Suppressor macrophage (primary cell): ENCODE measurements around the gene CEP57L1.
"Not testable (repeated sequence)": the region's sequence is repeated elsewhere in the genome, so short reads cannot be mapped to it uniquely, and the experiment has no call there.

Source experiments
- DNase-seq, 4 experiments: peaks; one replicate each; pipeline ENCODE4 v3.0.0-alpha.2; 2020 to 2022

CEP57L1 gene

GRCh38 chr6:109074133-109074415 lies 21.2 kb upstream of the CEP57L1 start:
- no peak for DNase-seq

- no peak for DNase-seq
Observed at GRCh38 chr6:109075934-109076333, 19.4 kb upstream of the CEP57L1 start.

GRCh38 chr6:109076377-109076776 lies 18.9 kb upstream of the CEP57L1 start:
- DNase-seq: no peak

- DNase-seq: no peak
Observed at GRCh38 chr6:109079981-109080380, 15.3 kb upstream of the CEP57L1 start.

GRCh38 chr6:109081026-109081425 lies 14.3 kb upstream of the CEP57L1 start:
- DNase-seq: no peak

GRCh38 chr6:109081516-109082187 lies 13.7 kb upstream of the CEP57L1 start:
- DNase-seq: no peak

- peak; percentile 13 to 60 (median 40) for DNase-seq
Observed at GRCh38 chr6:109082188-109082577, 13.1 kb upstream of the CEP57L1 start.

GRCh38 chr6:109083657-109084056 lies 11.7 kb upstream of the CEP57L1 start:
- no peak for DNase-seq

GRCh38 chr6:109084146-109084545 lies 11.2 kb upstream of the CEP57L1 start:
- DNase-seq: not testable (repeated sequence)

DNA sequence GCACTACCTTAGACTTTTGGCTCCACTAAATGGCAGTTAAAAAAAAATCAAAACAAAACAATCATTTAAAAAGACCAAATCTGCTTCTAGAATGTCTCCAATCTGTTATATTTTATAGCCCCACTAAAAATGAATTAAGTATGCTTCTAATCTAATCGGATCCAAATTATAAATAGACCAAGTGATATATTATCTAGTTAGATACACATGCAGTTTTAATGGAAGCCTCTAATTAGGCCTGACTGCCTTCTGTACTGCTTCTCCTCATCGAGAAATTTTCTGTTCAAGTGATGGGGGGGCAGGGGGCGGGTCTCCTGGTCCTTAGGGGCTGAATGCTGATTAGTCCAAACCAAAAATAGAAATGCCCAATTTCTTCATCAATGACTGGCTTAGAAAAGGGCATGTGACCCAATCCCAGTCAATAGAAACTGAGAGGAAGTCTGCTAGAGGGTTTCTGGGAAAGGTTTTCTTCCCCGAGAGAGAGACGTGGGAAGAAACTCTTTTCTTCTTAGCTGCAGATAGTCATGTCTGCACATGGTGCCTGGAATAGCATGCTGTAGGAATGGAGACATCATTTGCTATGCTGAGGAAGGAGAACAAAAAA lies 7.5 kb upstream of the CEP57L1 start:
- no peak for DNase-seq

DNA sequence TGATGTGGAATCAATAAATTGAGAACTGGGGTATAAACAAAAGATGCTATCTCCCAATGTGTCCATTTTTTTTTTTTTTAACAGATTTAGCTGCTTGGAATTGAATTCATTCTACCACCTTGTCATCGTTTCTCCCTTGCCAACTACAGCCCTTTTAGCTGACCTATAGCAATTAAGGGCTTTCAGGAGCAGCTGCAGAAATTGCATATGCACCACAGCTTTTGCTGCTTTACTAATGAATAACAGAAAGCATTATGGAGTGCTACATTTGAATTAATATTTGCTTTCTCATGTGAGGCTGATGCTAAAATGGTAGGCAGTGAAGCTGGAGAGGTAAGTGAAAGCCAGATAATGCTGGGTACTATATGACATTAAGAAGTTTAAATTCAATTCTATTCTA lies 6.3 kb upstream of the CEP57L1 start:
- DNase-seq: no peak

GRCh38 chr6:109091314-109092024 lies 3.8 kb upstream of the CEP57L1 start:
- peak in 1 of 4 experiments; percentile 10 for DNase-seq

DNA sequence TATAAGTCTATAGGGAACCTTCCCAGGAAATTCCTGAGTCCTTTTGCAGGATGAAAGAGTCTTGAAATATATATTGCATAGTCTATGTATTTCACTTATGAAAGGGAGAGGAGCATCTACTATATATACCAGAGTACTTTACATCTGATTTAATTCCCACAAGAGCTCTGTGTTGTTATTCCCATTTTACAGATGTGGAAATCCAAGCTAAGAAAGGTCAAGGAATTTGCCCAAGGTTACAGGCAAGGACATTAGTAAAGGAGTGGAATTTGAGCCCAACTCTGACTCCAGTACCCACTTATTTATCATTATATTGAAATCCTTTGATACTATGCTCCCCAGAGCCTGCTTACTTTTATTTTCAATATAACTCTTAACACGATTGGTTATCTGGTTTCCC lies 3.2 kb upstream of the CEP57L1 start:
- no peak for DNase-seq

DNA sequence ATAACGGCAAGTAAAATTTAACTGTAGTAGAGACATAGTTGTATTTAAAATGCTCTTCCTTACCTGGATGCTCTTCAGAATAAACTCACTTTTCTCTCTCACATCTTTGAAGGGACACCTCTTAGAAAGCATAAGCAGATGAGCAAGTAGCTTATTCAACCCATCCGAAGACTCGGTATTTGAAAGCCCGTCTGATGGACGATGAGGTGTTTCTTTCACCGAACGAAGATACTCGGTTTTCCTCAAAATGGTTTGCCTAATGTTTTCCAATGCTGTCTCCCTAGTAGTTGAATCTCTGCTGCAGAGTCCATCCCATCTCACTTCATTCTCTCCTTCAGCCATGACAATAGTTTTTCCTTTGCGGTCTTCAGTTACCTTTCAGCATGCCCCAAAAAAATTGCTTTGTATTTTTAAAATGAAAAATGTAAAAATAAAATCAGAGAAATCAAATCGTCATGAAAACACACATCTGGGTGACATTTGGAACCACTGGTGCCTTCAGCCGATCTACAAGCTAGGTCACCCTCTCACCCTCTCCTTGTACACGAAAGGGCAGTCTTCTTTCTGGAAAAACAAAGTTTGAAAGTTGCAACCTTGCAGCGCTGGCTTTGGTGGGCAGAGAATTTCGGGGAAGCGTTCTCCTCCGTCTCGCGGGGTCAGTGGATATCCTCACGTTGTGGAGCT lies 1.4 kb upstream of the CEP57L1 start:
- peak in 1 of 4 experiments; percentile 15 for DNase-seq

GRCh38 chr6:109094416-109095035 lies 781 bp upstream of the CEP57L1 start, which contains the start of gene SESN1:
Gene SESN1, minus strand, starts transcription at chr6:109094846. Its CDS starts 773 bp downstream, at chr6:109094073.
- peak; percentile 93 to 100 (median 97) for DNase-seq

GRCh38 chr6:109095835-109096084 lies 453 bp downstream of the CEP57L1 start:
- DNase-seq: peak in 1 of 4 experiments; percentile 28

GRCh38 chr6:109096208-109096607 lies 901 bp downstream of the CEP57L1 start:
- DNase-seq: peak in 1 of 4 experiments; percentile 17

- no peak for DNase-seq
Observed at GRCh38 chr6:109097661-109098060, 2.4 kb downstream of the CEP57L1 start.

DNA sequence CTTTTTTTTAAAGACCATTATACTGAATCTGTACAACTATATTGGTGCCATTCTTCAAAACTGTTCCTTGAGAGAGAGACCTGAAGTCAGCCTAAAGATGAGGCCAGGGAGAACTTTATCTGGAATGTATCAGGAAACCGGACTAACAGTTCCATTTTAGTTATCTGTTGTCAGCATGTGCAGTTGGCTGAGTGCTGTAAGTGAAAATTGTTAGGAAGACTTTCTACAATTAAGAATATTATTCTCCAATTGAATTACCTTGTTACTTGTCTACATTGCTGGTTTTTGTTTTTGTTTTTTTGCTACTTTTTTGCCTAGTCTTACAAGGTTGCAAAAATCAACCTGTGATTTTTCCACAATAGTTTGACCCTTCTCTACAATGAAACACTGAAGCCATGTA lies 7.5 kb downstream of the CEP57L1 start:
- DNase-seq: no peak

GRCh38 chr6:109103942-109104341 lies 8.6 kb downstream of the CEP57L1 start:
- no peak for DNase-seq

- DNase-seq: no peak
Observed at GRCh38 chr6:109104512-109104911, 9.2 kb downstream of the CEP57L1 start.

DNA sequence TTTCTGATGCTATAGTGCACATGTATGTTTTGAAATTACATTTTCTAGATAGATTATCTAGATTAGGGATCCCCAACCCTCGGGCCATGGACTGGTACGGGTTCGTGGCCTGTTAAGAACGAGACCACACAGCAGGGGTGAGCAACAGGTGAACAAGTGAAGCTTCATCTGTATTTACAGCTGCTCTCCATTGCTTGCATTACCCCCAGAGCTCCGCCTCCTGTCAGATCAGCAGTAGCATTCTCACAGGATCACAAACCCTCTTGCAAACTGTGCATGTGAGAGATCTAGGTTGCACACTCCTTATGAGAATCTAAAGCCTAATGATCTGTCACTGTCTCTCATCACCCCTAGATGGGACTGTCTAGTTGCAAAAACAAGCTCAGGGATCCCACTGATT lies 10.4 kb downstream of the CEP57L1 start:
- no peak for DNase-seq

GRCh38 chr6:109109663-109110062 lies 14.4 kb downstream of the CEP57L1 start:
- DNase-seq: not testable (repeated sequence)
